BE2C (cell line): ENCODE results near the gene PRKAA2. TPM values are rescaled to one million over a fixed set of nuclear protein-coding genes. Genes with fewer than 3 reads are reported as not detected.
"Not testable (repeated sequence)": the region's sequence is repeated elsewhere in the genome, so short reads cannot be mapped to it uniquely, and the experiment has no call there.

ENCODE experiments used
- DNase-seq: peaks from one replicate; pipeline ENCODE4 v3.0.0-alpha.2; 2020
- H3K27me3 ChIP-seq: fragments of 250-450 bp; sonication (Bioruptor Pico); 2 replicates; pipeline ENCODE4 v1.5.1; 2020; ENCODE audit warnings: mild to moderate bottlenecking
- H3K36me3 ChIP-seq: fragments of 250-450 bp; sonication (Bioruptor Pico); 2 replicates; pipeline ENCODE4 v1.5.1; 2020; ENCODE audit warnings: mild to moderate bottlenecking
- H3K4me1 ChIP-seq: fragments of 250-450 bp; sonication (Bioruptor Pico); 2 replicates; pipeline ENCODE4 v1.5.1; 2020
- H3K4me3 ChIP-seq: 2 replicates; pipeline ENCODE4 v1.5.1; 2011; ENCODE audit warnings: low read depth, low read length
- H3K9me3 ChIP-seq: fragments of 250-450 bp; sonication (Bioruptor Pico); 2 replicates; pipeline ENCODE4 v1.5.1; 2020
- CTCF ChIP-seq: IDR thresholded peaks from 2 replicates; pipeline ENCODE4 v1.5.1; 2012; ENCODE audit warnings: mild to moderate bottlenecking, low read depth, low read length
- polyA plus RNA-seq: library from polyadenylated mRNA; unstranded; fragments of >200 nt; gene quantifications from one replicate; pipeline ENCODE4 v1.2.1, GENCODE V29; 2012; ENCODE audit warnings: low read depth, missing spikeins; ENCODE audit not compliant: insufficient read length, insufficient read depth

The PRKAA2 gene
- not detected for polyA plus RNA-seq

DNA sequence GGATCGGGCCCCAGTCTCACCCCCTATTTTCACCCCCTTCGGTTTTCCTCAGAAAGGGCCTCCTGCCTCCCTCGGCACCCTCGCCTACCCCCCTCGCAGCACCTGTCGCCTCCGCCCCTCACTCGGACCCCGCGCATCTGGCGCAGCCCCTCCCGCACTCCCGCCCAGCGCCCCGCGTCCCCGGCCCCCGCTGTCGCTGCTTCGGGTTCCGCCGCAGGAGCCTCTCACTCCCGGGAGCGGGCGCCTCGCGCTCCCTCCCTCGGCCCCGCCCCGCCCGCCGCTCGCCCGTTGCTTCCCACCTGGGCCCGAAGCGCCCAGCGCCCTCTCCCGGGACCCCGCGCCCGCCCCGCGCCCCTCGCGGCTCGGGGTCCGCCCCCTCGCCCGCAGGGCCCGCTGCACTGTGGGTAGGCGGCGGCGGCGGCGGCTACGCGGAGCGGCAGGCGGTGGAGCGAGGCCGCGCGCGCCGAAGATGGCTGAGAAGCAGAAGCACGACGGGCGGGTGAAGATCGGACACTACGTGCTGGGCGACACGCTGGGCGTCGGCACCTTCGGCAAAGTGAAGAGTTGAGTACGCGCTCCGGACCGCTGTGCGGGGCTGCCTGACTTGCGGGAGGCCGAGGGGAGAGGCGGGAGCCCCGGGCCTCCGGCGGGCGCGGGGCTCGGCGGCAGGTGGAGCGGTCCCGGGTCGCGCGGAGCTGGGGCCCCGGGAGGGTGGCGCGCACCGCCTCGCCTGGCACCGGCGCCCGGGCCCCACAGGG lies at the start of gene PRKAA2:
Gene PRKAA2 (plus strand): TSS at position 396 of the 758 bp plus-strand sequence. CDS start 74 bp downstream, at position 470.
- no peaks in the 10 kb centered on the region for H3K4me1 ChIP-seq
- no peaks in the 10 kb centered on the region for H3K9me3 ChIP-seq
- peaks cover 23% of the 10 kb centered on the region for H3K27me3 ChIP-seq
- H3K4me3 ChIP-seq = peak within 1 kb of the TSS; percentile 31
- TF ChIP-seq CTCF = no peak
- DNase-seq = peak; percentile 26
- H3K36me3 ChIP-seq = no peaks in the 10 kb centered on the region

GRCh38 chr1:56595397-56596191 lies 49.5 kb upstream of the PRKAA2 start:
- not testable (repeated sequence) for DNase-seq, H3K4me1 ChIP-seq, H3K9me3 ChIP-seq, H3K36me3 ChIP-seq, H3K4me3 ChIP-seq, H3K27me3 ChIP-seq

GRCh38 chr1:56610097-56610496 lies 35.0 kb upstream of the PRKAA2 start:
- not testable (repeated sequence) for H3K4me3 ChIP-seq, H3K4me1 ChIP-seq, H3K9me3 ChIP-seq, H3K36me3 ChIP-seq, H3K27me3 ChIP-seq, DNase-seq

- H3K9me3 ChIP-seq, H3K27me3 ChIP-seq, H3K4me1 ChIP-seq, H3K36me3 ChIP-seq, H3K4me3 ChIP-seq, DNase-seq: not testable (repeated sequence)
Observed at GRCh38 chr1:56610770-56611169, 34.3 kb upstream of the PRKAA2 start.

- H3K27me3 ChIP-seq = no peaks in the 10 kb centered on the region
- no peaks in the 10 kb centered on the region for H3K9me3 ChIP-seq
- no peak overlapping the region for H3K4me3 ChIP-seq
- H3K4me1 ChIP-seq = no peaks in the 10 kb centered on the region
- no peak for TF ChIP-seq CTCF
- no peaks in the 10 kb centered on the region for H3K36me3 ChIP-seq
- no peak for DNase-seq
Observed at GRCh38 chr1:56617141-56617540, 28.0 kb upstream of the PRKAA2 start.

DNA sequence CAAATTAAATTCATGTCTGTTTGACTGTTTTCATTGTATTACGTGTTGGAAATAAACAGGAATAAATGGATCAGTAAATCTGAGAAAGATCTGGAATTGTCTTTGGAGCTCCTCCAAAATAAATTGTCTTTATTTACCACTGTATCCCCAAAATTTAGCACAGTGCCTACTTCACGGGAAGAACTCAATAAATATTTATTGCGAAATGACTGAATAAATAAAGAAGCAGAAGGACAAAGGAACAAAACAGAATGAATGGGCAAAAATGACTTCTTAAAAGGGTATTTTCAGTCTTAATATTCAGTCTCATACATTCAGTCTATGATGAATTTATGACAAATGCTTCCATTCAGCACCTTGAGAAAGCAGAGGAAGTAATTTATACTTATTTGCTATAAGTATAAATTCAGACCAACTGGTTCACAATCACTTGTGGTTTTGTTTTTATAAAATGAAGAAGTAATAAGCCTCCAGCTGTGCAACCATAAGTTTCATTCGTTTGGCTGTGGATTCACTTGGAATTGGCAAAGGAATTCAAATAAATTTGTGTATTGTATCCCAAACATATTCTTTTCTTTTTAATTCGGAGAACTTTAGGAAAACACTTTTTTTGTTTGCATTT lies 19.2 kb upstream of the PRKAA2 start:
- no peak for DNase-seq
- Histone ChIP-seq H3K9me3 (no peaks in the 10 kb centered on the region), H3K4me1 (no peaks in the 10 kb centered on the region), H3K36me3 (no peaks in the 10 kb centered on the region), H3K27me3 (no peaks in the 10 kb centered on the region), H3K4me3 (no peak overlapping the region)
- no peak for TF ChIP-seq CTCF

- no peak overlapping the region for H3K4me3 ChIP-seq
- no peaks in the 10 kb centered on the region for H3K27me3 ChIP-seq
- TF ChIP-seq CTCF = no peak
Observed at GRCh38 chr1:56626546-56626945, 18.6 kb upstream of the PRKAA2 start.

More at GRCh38 chr1:56626546-56626945, 18.6 kb upstream of the PRKAA2 start:
- DNase-seq = no peak
- no peaks in the 10 kb centered on the region for H3K9me3 ChIP-seq
- H3K36me3 ChIP-seq = no peaks in the 10 kb centered on the region
- H3K4me1 ChIP-seq = no peaks in the 10 kb centered on the region
